Hematopoietic multipotent progenitor cell (in vitro differentiated cells): ENCODE measurements around the gene CNOT3. TPM values are rescaled to one million over a fixed set of nuclear protein-coding genes. Genes with fewer than 3 reads are reported as not detected.

Source experiments
- DNase-seq, 3 donors: peaks; one replicate each; pipeline ENCODE4 v3.0.0-alpha.2; 2011 to 2015; ENCODE audit warnings: low read depth in 2 of 3, low spot score in 2 of 3
- total RNA-seq: library from RNA; depleted of rRNA; stranded (reverse); fragments of >200 nt; gene quantifications from one replicate; pipeline ENCODE4 v1.2.3, GENCODE V29; 2012

CNOT3 gene
- total RNA-seq, 1 donor: 20.2 TPM

DNA sequence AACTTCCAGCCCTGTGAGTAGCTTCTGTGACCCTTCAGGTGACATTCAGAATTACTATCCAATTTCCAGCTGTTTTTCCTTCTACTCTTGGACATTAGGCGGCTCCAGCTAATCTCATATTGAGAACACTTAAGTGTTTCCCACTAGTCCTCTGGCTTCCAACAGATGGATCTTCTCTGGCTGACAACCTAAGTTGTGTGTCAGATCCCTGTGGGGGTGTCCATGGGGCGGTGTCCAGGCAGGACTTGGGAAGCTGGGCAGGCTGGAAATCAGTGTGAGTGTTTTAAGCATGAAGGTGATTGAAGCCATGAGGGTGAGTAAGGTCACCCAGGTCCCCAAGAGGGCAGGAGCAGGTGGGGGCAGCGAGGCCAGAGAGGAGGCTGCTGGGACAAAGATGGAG, 10.1 kb downstream of the CNOT3 start:
- no peak for DNase-seq

DNA sequence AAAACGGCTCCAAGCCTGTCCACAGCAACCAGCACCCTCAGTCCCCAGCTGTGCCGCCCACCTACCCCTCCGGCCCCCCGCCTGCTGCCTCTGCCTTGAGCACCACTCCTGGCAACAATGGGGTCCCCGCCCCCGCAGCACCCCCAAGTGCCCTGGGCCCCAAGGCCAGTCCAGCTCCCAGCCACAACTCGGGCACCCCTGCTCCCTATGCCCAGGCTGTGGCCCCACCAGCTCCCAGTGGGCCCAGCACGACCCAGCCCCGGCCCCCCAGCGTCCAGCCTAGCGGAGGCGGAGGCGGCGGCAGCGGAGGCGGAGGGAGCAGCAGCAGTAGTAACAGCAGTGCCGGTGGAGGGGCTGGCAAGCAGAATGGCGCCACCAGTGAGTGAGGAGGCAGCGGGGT, 10.6 kb downstream of the CNOT3 start:
- DNase-seq: no peak

GRCh38 chr19:54149021-54149812, 11.7 kb downstream of the CNOT3 start:
- DNase-seq: no peak

- no peak for DNase-seq
Observed at GRCh38 chr19:54151362-54152035, 13.9 kb downstream of the CNOT3 start.

DNA sequence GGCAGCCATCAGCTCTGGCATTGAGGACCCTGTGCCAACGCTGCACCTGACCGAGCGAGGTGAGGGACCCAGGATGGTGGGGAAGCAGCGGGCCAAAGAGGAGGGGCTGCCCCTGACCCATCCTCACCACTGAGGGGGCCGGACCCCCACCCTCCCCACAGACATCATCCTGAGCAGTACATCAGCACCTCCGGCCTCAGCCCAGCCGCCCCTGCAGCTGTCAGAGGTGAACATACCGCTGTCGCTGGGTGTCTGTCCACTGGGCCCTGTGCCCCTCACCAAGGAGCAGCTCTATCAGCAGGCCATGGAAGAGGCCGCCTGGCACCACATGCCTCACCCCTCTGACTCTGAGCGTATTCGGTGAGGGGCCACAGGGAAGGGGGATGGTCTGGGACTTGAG, 14.7 kb downstream of the CNOT3 start:
- DNase-seq: no peak

DNA sequence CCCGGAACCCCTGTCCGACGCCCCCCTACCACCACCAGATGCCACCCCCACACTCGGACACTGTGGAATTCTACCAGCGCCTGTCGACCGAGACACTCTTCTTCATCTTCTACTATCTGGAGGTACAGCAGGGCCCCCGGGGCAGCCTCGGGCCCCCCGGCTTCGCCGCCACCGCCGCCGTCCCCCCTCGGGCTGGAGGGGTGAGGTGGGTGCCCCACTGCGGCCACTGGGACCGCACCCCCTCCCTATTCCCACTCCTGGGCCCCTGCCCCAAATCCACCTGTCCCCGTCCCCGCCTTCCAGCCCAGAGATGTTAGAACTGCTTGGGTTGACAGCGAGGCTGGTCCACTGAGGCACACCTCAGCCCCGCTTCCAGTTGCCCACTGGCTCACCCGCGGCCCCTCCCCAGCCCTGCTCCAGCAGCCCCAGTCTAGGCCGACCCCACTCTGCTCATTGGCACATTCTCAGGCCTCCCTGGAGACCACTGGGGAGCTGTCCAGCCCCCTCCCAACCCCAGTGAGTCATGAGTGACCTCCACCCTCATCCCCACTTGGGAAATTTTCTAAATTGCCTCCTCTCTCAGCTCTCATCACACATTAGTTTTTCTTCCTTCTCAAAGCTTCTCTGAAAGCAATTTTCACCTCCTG, 15.4 kb downstream of the CNOT3 start:
- no peak for DNase-seq

DNA sequence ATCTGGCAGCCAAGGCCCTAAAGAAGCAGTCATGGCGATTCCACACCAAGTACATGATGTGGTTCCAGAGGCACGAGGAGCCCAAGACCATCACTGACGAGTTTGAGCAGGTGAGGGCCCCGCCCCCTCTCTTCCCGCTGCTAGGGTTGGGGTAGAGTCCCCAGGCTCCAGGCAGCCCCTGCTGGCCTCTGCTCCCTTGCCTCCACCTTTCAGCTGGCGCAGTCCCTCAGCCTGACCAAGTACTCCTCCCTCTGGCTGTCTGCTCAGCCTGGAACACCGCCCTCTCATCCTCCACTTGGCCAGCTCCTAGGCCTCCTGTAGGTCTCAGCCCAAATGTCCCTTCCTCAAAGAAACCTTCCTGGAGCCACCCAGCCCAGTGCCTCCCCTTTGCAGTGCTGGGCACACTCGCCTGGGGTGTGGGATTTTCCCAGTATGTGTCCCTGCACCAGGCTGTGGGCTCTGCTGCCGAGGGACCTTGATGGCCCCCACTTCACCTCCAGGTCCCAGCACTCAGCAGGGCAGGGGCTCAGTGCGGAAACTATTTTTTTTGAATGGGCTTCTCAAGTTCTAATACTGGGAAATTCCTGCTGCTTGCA, 16.3 kb downstream of the CNOT3 start:
- no peak for DNase-seq

DNA sequence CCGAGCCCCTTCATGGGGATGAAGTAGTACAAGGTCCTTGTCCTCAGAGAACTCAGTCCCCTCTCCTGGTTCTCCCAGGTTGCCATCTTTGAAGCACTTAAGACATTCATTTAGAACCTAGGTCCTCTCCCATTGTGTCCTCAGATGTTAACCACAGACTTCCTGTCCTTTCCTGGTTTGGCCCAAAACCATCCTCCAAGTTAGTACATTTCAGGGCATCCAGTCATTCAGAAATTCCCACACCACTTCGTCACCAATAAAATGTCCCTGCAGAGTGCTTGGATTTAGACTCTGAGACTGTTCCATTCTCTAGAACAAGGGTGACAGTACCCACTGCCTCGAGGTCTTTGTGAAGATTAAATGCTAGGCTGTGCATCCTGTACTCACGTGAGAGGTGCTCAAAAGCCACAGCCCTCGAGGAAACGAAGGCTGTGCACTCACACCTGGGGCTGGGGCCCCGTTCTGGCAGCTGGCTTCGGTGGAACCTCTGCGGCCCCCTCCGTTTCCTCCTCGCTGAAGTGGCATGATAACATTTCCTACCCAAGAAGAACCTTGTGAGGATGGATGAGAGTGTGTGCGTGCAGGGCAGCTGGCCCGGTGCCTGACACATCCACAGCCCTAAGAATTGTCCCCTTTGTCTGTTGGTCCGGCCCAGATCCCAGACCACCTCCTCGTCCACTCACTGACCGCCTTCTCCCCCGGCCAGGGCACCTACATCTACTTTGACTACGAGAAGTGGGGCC, 17.2 kb downstream of the CNOT3 start:
- no peak for DNase-seq

DNA sequence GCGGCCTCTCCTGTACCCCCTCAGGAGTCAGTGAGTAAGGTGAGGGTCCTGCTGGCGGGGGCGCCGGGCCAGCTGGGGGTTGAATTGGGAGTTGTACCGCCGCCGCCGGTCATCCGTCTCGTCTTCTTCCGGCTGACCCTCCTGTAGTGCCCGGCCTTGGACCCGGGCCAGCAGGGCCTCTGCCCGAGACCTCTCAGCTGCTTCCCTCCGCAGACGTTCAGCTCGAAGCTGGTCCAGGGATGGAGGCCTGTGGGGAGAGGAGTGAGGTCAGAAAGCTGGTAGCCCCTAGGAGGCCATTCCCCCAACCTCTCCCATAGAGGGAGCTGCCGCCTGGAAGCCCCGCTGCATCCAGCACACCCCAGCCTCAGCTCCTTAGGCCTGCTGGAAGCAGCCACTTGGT, 18.1 kb downstream of the CNOT3 start:
- DNase-seq: no peak

- DNase-seq: no peak
Observed at GRCh38 chr19:54156490-54156889, 18.9 kb downstream of the CNOT3 start.

GRCh38 chr19:54156953-54157352, 19.4 kb downstream of the CNOT3 start:
- no peak for DNase-seq

DNA sequence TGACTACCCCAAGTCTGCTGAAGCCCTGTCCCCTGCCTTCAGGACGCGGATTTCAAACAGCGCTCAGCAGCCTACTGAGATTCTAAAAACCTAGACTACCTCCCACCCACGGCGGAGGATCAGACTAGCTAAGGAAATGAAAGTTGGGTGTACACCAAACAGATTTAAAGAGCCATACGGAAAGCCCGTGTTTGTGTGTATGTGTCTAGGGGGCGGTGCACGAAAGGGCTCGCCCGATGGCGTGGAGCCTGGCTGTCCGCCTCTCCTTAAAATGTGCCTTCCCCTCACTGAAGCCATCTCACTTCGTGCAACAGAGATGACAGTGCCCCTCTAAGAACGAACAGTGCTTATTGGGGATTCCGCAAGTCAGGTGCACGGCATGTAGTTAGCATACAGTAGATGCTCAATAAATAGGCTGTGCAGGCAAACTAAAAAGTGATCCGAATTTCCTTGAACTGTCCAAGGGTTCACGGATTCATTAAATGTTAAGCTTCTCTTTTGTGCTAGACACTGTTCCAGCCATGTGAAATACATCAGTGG, 21.3 kb downstream of the CNOT3 start:
- no peak for DNase-seq

DNA sequence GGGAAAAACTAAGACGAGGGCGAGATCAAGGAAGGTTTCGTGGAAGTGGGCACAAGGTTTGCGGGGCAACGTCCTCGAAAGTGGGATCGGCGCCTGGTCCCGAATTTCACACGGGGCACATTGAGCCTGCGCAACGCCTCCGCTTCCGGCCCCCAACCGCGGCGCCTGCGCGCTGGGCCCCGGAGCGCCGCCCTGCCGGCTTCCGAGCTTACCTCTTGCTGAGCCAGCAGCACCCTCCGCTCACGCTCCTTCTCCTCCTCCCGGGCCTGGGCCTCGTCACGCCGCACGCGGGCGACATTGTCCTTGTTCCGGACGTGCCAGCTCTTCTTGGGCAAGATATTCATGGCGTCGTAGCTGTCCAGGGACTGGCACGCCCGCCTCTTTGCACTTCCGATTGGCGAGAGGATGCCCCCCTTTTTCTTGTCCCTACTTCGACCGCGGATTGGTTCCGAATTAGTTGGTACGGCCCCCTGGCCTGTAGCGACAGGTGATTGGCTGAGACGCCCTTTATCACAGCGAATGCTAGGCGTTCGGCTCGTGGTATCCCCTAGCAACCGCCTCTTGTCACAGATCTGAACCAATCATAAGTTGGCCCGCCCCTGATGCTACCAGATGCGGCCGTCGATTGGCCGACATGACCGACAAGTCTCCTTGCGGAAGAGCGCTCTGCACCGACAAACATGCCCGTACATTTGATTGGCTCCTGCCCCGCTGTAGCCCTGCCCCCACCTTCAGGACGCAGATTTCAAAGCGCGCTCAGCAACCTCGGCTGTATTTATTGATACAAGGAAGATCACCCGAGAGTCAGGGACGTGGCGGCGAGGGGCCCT, 22.0 kb downstream of the CNOT3 start, which contains the start of gene LENG1:
Gene LENG1, minus strand, starts transcription at position 370 of the 830 bp plus-strand sequence. Its CDS starts 26 bp downstream, at position 344.
- DNase-seq: peak; percentile 91 to 100 (median 100)

- no peak for DNase-seq
Observed at GRCh38 chr19:54160182-54160811, 22.7 kb downstream of the CNOT3 start.

DNA sequence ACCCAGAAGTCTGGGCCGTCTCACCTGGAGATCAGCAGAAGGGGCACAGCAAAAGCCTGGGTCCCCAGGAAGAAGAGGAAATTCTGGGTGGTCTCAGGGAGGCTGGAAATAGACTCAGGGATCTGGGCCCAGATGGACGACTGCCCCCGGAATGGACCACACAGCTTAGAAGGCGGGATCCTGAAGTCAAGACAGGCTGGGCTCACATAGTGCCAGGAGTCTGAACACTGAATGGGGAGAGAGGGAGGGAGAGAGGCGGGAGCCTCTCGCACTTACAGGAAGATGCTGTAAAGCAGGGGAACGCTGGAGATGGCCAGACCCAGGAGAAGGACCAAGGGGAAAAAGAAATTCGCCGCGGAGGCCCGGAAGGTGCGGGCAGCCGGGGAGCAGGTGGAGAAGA, 23.3 kb downstream of the CNOT3 start:
- DNase-seq: no peak

DNA sequence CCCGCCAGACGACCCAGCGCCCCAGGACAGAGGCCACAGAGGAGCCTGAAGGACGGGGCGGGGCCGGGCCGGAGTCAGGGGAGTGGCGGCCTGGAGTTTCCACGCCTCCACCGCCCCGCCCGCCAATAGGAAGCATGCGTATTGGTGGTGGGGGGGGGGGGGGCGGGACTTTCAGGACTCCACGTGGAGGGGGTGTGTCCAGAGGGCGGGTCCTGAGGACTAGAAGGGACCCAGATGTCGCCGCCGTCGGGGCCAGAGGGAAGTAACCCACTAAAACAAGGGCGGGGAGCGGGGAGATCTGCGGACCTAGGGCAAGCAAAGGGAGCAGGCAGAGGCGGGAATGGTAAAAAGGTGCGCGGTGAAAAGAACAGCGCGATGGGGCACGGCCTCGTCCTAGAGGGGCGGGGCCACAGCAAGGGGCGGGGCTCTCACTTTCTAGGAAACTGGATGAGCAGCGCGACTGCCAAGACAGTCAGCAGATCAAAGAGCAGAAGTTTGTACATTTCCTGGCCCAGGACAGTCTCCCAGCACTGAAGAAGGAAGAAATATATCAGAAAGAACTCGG, 24.8 kb downstream of the CNOT3 start:
- peak; percentile 74 to 92 (median 89) for DNase-seq

- no peak for DNase-seq
Observed at GRCh38 chr19:54162884-54163283, 25.3 kb downstream of the CNOT3 start.

DNA sequence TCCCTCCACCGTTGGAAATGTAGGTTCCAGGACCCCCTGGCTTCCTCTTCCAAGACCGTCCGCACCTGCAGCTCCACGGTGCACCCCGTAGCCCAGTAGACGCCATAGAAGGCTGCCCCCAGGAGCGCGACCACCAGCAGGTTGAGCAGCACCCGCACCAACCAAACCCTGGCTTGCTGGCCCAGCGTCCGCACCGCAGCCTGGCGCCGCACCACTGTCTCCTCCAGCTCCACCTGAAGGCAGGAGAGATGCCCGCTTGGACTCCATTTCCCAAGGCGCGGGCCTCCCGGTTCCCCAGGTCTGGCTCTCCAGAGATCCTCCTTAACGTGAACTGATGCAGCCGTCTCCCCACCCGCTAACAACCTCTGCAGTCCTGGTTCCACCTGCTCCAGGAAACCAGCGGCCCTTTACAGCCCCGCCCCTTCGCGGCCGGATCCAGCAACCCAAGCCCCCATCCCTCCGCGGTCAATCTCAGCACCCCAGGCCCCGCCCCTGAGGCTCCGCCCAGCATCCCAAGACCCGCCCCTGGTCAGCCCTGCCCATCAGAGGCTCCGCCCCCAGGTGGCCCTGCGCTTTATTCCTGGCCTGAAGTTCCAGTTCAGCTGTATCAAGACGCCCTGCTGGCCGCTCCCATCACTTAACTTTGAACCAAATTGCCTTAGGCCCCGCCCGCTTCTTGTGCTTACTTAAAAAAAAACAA, 27.0 kb downstream of the CNOT3 start:
- peak in 2 of 3 donors; percentile 71 to 73 for DNase-seq
